H9 (cell line): ENCODE data around the gene RAB33B. TPM values are rescaled to one million over a fixed set of nuclear protein-coding genes. Genes with fewer than 3 reads are reported as not detected.
A peak's percentile ranks its signal among the peaks of the same experiment; 100 is the strongest.

Experiments
- DNase-seq: peaks from one replicate; pipeline ENCODE4 v3.0.0-alpha.2; 2017
- H2AFZ ChIP-seq: one replicate; pipeline ENCODE4 v1.6.1; 2013; ENCODE audit warnings: mild to moderate bottlenecking, low read length, control low read depth, moderate library complexity
- H2AK5ac ChIP-seq: 2 replicates; pipeline ENCODE4 v1.6.1; 2013; ENCODE audit warnings: low read length, control low read depth, mixed read lengths; ENCODE audit not compliant: insufficient read length
- H2BK120ac ChIP-seq: one replicate; pipeline ENCODE4 v1.6.1; 2013; ENCODE audit warnings: low read depth, mild to moderate bottlenecking, low read length, control low read depth, inconsistent platforms; ENCODE audit not compliant: poor library complexity, severe bottlenecking
- H2BK12ac ChIP-seq: 2 replicates; pipeline ENCODE4 v1.6.1; 2013; ENCODE audit warnings: low read length, control low read depth, mixed read lengths, low read depth; ENCODE audit not compliant: insufficient read length
- H2BK15ac ChIP-seq: 2 replicates; pipeline ENCODE4 v1.6.1; 2013; ENCODE audit warnings: low read depth, low read length, control low read depth
- H2BK20ac ChIP-seq: one replicate; pipeline ENCODE4 v1.6.1; 2013; ENCODE audit warnings: low read depth, mild to moderate bottlenecking, low read length, control low read depth, inconsistent platforms; ENCODE audit not compliant: poor library complexity, severe bottlenecking
- H2BK5ac ChIP-seq: 2 replicates; pipeline ENCODE4 v1.6.1; 2013; ENCODE audit warnings: low read length, control low read depth, mixed read lengths; ENCODE audit not compliant: insufficient read length
- H3K14ac ChIP-seq: 2 replicates; pipeline ENCODE4 v1.6.1; 2013; ENCODE audit warnings: low read length, control low read depth; ENCODE audit not compliant: insufficient read depth
- H3K18ac ChIP-seq: 2 replicates; pipeline ENCODE4 v1.6.1; 2013; ENCODE audit warnings: low read depth, mild to moderate bottlenecking, mixed read lengths, low read length, control low read depth; ENCODE audit not compliant: insufficient read length
- H3K23ac ChIP-seq: 2 replicates; pipeline ENCODE4 v1.6.1; 2013; ENCODE audit warnings: low read length, control low read depth, mixed read lengths, low read depth; ENCODE audit not compliant: insufficient read length
- H3K23me2 ChIP-seq: 2 replicates; pipeline ENCODE4 v1.6.1; 2013; ENCODE audit warnings: low read depth, mild to moderate bottlenecking, mixed read lengths, low read length, control low read depth; ENCODE audit not compliant: insufficient read length, poor library complexity, severe bottlenecking
- H3K27ac ChIP-seq: 2 replicates; pipeline ENCODE4 v1.5.1; 2013; ENCODE audit warnings: low read length, control low read depth, mixed read lengths, low read depth; ENCODE audit not compliant: insufficient read length
- H3K27me3 ChIP-seq: 2 replicates; pipeline ENCODE4 v1.6.1; 2013; ENCODE audit warnings: low read length, control low read depth, inconsistent platforms; ENCODE audit not compliant: insufficient read depth
- H3K4ac ChIP-seq: 2 replicates; pipeline ENCODE4 v1.6.1; 2013; ENCODE audit warnings: low read depth, mild to moderate bottlenecking, control low read depth, inconsistent platforms, low read length, moderate library complexity
- H3K4me1 ChIP-seq: 2 replicates; pipeline ENCODE4 v1.6.1; 2013; ENCODE audit warnings: low read length, control low read depth, inconsistent platforms; ENCODE audit not compliant: insufficient read depth
- H3K4me2 ChIP-seq: 2 replicates; pipeline ENCODE4 v1.6.1; 2013; ENCODE audit warnings: low read length, control low read depth, mixed read lengths; ENCODE audit not compliant: insufficient read length, insufficient read depth
- H3K56ac ChIP-seq: 2 replicates; pipeline ENCODE4 v1.6.1; 2013; ENCODE audit warnings: low read depth, mild to moderate bottlenecking, mixed read lengths, low read length, control low read depth; ENCODE audit not compliant: insufficient read length
- H3K79me1 ChIP-seq: 2 replicates; pipeline ENCODE4 v1.6.1; 2013; ENCODE audit warnings: low read depth, mild to moderate bottlenecking, moderate library complexity, low read length, control low read depth, inconsistent platforms; ENCODE audit not compliant: insufficient read depth, poor library complexity, severe bottlenecking
- H3K79me2 ChIP-seq: 2 replicates; pipeline ENCODE4 v1.6.1; 2013; ENCODE audit warnings: low read length, control low read depth, inconsistent platforms; ENCODE audit not compliant: insufficient read depth
- H3K9ac ChIP-seq: 2 replicates; pipeline ENCODE4 v1.6.1; 2013; ENCODE audit warnings: low read length, control low read depth, mixed read lengths; ENCODE audit not compliant: insufficient read length; ENCODE audit errors: extremely low read depth
- H3K9me3 ChIP-seq: one replicate; pipeline ENCODE4 v1.6.1; 2013; ENCODE audit warnings: low read depth, low read length, inconsistent platforms; ENCODE audit not compliant: control insufficient read depth
- H3T11ph ChIP-seq: one replicate; pipeline ENCODE4 v1.6.1; 2013; ENCODE audit warnings: mild to moderate bottlenecking, low read length, control low read depth, inconsistent platforms
- H4K20me1 ChIP-seq: one replicate; pipeline ENCODE4 v1.6.1; 2013; ENCODE audit not compliant: control insufficient read depth, insufficient read length, insufficient read depth
- H4K5ac ChIP-seq: 2 replicates; pipeline ENCODE4 v1.6.1; 2013; ENCODE audit warnings: low read depth, mild to moderate bottlenecking, mixed read lengths, low read length, control low read depth; ENCODE audit not compliant: insufficient read length
- H4K8ac ChIP-seq: replicated peaks from 2 replicates; pipeline ENCODE4 v1.6.1; 2013; ENCODE audit warnings: low read length, control low read depth, mixed read lengths, low read depth; ENCODE audit not compliant: insufficient read length
- H4K91ac ChIP-seq: 2 replicates; pipeline ENCODE4 v1.6.1; 2013; ENCODE audit warnings: low read depth, mild to moderate bottlenecking, moderate library complexity, mixed read lengths, low read length, control low read depth; ENCODE audit not compliant: insufficient read length
- H3K27ac Mint-ChIP-seq, 3 experiments: 2 replicates in 2 of 3; 3 replicates in 1 of 3; pipeline ENCODE4 v1.8.0; 2020 to 2021; ENCODE audit warnings: mixed read lengths in 3 of 3, mild to moderate bottlenecking in 1 of 3, moderate library complexity in 1 of 3
- H3K27me3 Mint-ChIP-seq: 2 replicates; pipeline ENCODE4 v1.8.0; 2021; ENCODE audit warnings: low read depth, mild to moderate bottlenecking, moderate library complexity, mixed read lengths
- H3K36me3 Mint-ChIP-seq, 3 experiments: 2 replicates in 2 of 3; 3 replicates in 1 of 3; pipeline ENCODE4 v1.8.0; 2020 to 2021; ENCODE audit warnings: low read depth in 3 of 3, mixed read lengths in 3 of 3; ENCODE audit not compliant: insufficient read depth in 1 of 3
- H3K4me1 Mint-ChIP-seq, 2 experiments: 2 replicates each; pipeline ENCODE4 v1.8.0; 2020; ENCODE audit warnings: mixed read lengths in 2 of 2
- H3K4me3 Mint-ChIP-seq, 2 experiments: 2 replicates in 1 of 2; 3 replicates in 1 of 2; pipeline ENCODE4 v1.8.0; 2020 to 2021; ENCODE audit warnings: mild to moderate bottlenecking in 2 of 2, mixed read lengths in 2 of 2, moderate library complexity in 1 of 2
- H3K9me3 Mint-ChIP-seq, 2 experiments: 2 replicates in 1 of 2; 3 replicates in 1 of 2; pipeline ENCODE4 v1.8.0; 2020; ENCODE audit warnings: mild to moderate bottlenecking in 2 of 2, mixed read lengths in 2 of 2, moderate library complexity in 1 of 2
- WGBS: extraction: QIAGEN DNeasy Blood & Tissue Kit; methylation state at CpG from one replicate; pipeline ENCODE4 v1.1.7; 2013; ENCODE audit warnings: missing lambda C conversion rate, low lambda C conversion rate, mixed read lengths; ENCODE audit not compliant: insufficient read length; ENCODE audit errors: extremely low coverage; 5-methylcytosine and 5-hydroxymethylcytosine counted together
- total RNA-seq: library from RNA; stranded (reverse); gene quantifications from 2 replicates; pipeline ENCODE4 v1.2.1, GENCODE V29; 2021
- TF ChIP-seq, protein P1 (sequence below): fragments of 200-600 bp; sonication (generic); conservative IDR thresholded peaks from 3 replicates; pipeline ENCODE4 v1.8.0; 2021; ENCODE audit warnings: antibody characterized with exemption, mild to moderate bottlenecking

The RAB33B gene
- total RNA-seq, 1 experiment from 2014 or later: 7.7 TPM

DNA sequence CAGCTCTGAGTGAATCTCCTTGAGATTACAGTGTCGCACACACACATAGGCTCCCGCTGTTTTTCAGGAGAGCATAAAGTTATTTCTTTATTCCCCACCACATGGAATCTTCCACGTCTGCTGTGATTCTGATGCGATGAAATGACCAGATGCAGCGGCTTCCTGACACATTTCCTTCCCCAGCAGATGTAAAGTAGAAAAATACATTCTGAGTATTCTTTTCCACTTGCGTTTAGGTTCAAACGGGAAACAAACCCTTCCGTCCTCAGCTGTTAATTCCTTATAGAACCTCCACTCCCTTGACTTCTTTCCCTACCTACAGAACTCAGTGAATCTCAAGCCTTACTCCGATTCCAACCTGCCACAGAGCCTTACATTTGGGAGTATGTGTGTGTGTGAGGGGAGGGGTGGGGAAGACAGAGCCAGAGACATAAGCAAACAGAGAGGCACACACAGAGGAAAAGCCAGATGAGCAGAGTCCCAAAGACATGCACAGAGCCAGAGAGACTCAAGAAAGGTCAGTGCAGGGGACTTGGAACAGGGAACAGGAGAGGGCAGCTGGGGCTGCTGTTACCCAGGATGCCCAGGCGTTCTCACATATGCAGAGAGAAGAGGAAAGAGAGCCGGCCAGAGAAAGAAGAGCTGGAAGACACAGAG lies 54.8 kb downstream of the RAB33B start:
- TF ChIP-seq, protein P1, sequence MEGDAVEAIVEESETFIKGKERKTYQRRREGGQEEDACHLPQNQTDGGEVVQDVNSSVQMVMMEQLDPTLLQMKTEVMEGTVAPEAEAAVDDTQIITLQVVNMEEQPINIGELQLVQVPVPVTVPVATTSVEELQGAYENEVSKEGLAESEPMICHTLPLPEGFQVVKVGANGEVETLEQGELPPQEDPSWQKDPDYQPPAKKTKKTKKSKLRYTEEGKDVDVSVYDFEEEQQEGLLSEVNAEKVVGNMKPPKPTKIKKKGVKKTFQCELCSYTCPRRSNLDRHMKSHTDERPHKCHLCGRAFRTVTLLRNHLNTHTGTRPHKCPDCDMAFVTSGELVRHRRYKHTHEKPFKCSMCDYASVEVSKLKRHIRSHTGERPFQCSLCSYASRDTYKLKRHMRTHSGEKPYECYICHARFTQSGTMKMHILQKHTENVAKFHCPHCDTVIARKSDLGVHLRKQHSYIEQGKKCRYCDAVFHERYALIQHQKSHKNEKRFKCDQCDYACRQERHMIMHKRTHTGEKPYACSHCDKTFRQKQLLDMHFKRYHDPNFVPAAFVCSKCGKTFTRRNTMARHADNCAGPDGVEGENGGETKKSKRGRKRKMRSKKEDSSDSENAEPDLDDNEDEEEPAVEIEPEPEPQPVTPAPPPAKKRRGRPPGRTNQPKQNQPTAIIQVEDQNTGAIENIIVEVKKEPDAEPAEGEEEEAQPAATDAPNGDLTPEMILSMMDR: no peak
- Histone ChIP-seq H3T11ph (no peak overlapping the region), H2BK20ac (no peak overlapping the region), H3K56ac (no peak overlapping the region), H4K5ac (no peak overlapping the region), H3K9me3 (no peaks in the 10 kb centered on the region), H3K4me2 (no peak overlapping the region), H3K4ac (no peak overlapping the region), H3K27ac (no peak overlapping the region), H4K20me1 (no peaks in the 10 kb centered on the region), H3K14ac (no peak overlapping the region), H3K4me1 (no peaks in the 10 kb centered on the region), H3K18ac (no peak overlapping the region), H2BK15ac (no peak overlapping the region), H2BK12ac (no peak overlapping the region), H4K8ac (no peak overlapping the region), H3K23ac (no peak overlapping the region), H4K91ac (no peak overlapping the region), H2AK5ac (no peak overlapping the region), H3K23me2 (no peaks in the 10 kb centered on the region), H2BK5ac (no peak overlapping the region), H3K79me1 (no peaks in the 10 kb centered on the region), H3K9ac (no peak overlapping the region), H3K27me3 (no peaks in the 10 kb centered on the region), H3K79me2 (no peaks in the 10 kb centered on the region), H2AFZ (no peak overlapping the region), H2BK120ac (no peak overlapping the region)
- no CpG with 5 or more reads among the region's 11 CpGs for WGBS
- no peaks in the 10 kb centered on the region for H3K9me3 Mint-ChIP-seq
- peak overlapping the region in 1 of 3 experiments; percentile 56; a peak in 2 of 7 replicates for H3K27ac Mint-ChIP-seq
- H3K27me3 Mint-ChIP-seq: no peaks in the 10 kb centered on the region; the same call in 1 of the 2 replicates
- no peaks in the 10 kb centered on the region for H3K36me3 Mint-ChIP-seq
- no peak for DNase-seq
- peaks cover 14 to 24% of the 10 kb centered on the region in 2 experiments for H3K4me1 Mint-ChIP-seq
- H3K4me3 Mint-ChIP-seq: no peak overlapping the region
